ENCODE data around the gene GAS7. TPM values are rescaled to one million over a fixed set of nuclear protein-coding genes. Genes with fewer than 3 reads are reported as not detected.
A peak's percentile ranks its signal among the peaks of the same experiment; 100 is the strongest.

GAS7 gene
- total RNA-seq, 6 donors from 2014 or later = 19.9 to 87.1 (median 41.5) TPM

DNA sequence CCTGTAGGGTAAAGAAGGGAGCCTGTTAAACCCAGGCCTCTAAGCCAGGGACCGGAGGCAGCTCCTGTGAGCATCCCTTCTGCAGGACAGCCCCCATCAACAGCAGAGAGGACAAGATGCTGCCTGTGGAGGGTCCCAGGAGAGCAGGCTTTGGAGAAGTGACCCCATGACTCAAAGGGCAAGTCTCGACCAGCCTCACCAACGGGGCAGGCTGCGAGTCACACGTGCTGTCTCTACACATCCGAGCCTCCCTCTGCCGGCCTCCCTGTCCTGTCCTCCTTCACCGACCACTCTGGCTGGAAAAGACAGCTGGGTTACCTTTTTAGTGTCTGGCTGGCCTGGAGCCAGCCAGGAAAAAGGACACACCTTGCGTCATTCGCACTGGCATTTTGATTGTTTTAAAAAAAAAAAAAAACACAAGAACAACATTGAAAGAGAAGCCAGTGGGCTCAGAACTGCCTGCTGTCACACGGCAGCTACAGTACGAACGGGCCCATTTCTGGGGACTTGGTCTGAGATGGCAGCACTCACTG is 218.9 kb downstream of the GAS7 start:
- ATAC-seq (ENCODE audit: low FRiP score in 2 of 2) (no peak), DNase-seq (no peak)
- Histone ChIP-seq H3K9me3 (no peaks in the 10 kb centered on the region), H3K27me3 (no peaks in the 10 kb centered on the region), H3K4me1 (peaks cover 0 to 5% (median 2%) of the 10 kb centered on the region in 4 donors), H3K27ac (no peak overlapping the region), H3K4me3 (no peak overlapping the region), H3K36me3 (no peaks in the 10 kb centered on the region)
- TF ChIP-seq POLR2A (IDR thresholded peaks at IDR 0.05) = no peak
- TF ChIP-seq EP300 (IDR thresholded peaks at IDR 0.05) = no peak
- WGBS, 2 donors = 79 to 85% methylated on average over 12 to 13 of the region's 13 CpGs

DNA sequence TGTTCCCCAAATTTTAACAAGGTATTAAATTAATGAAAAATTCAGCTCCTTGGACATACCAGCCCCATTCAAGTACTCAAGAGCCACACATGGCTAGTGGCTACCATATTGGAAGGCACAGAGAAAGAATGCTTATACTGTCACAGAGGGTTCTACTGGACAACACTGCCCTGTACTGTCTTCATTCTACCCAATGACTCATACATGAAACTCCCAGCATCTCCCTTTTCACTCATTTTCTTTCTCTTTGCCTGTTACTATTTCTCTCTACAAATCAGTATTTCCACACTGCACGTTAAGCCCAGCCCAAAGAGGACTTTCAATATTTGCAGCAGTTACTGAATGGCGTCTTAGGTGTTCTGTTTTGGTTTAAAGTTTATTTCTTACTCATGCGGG is 221.2 kb downstream of the GAS7 start:
- no peaks in the 10 kb centered on the region for H3K9me3 ChIP-seq
- no peak overlapping the region for H3K27ac ChIP-seq
- DNase-seq = no peak
- peaks cover 0 to 12% (median 6%) of the 10 kb centered on the region in 4 donors for H3K4me1 ChIP-seq
- 65 to 77% methylated on average over 3 of the region's 3 CpGs for WGBS, 2 donors
- peak in 1 of 2 donors; percentile 24 for ATAC-seq (ENCODE audit: low FRiP score in 2 of 2)
- no peaks in the 10 kb centered on the region for H3K36me3 ChIP-seq
- no peaks in the 10 kb centered on the region for H3K27me3 ChIP-seq
- H3K4me3 ChIP-seq = no peak overlapping the region
- TF ChIP-seq POLR2A (IDR thresholded peaks at IDR 0.05) = no peak
- no peak for TF ChIP-seq POLR2AphosphoS5 (IDR thresholded peaks at IDR 0.05)
- TF ChIP-seq, protein P1, sequence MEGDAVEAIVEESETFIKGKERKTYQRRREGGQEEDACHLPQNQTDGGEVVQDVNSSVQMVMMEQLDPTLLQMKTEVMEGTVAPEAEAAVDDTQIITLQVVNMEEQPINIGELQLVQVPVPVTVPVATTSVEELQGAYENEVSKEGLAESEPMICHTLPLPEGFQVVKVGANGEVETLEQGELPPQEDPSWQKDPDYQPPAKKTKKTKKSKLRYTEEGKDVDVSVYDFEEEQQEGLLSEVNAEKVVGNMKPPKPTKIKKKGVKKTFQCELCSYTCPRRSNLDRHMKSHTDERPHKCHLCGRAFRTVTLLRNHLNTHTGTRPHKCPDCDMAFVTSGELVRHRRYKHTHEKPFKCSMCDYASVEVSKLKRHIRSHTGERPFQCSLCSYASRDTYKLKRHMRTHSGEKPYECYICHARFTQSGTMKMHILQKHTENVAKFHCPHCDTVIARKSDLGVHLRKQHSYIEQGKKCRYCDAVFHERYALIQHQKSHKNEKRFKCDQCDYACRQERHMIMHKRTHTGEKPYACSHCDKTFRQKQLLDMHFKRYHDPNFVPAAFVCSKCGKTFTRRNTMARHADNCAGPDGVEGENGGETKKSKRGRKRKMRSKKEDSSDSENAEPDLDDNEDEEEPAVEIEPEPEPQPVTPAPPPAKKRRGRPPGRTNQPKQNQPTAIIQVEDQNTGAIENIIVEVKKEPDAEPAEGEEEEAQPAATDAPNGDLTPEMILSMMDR (IDR thresholded peaks at IDR 0.05) = no peak
- no peak for TF ChIP-seq EP300 (IDR thresholded peaks at IDR 0.05)

DNA sequence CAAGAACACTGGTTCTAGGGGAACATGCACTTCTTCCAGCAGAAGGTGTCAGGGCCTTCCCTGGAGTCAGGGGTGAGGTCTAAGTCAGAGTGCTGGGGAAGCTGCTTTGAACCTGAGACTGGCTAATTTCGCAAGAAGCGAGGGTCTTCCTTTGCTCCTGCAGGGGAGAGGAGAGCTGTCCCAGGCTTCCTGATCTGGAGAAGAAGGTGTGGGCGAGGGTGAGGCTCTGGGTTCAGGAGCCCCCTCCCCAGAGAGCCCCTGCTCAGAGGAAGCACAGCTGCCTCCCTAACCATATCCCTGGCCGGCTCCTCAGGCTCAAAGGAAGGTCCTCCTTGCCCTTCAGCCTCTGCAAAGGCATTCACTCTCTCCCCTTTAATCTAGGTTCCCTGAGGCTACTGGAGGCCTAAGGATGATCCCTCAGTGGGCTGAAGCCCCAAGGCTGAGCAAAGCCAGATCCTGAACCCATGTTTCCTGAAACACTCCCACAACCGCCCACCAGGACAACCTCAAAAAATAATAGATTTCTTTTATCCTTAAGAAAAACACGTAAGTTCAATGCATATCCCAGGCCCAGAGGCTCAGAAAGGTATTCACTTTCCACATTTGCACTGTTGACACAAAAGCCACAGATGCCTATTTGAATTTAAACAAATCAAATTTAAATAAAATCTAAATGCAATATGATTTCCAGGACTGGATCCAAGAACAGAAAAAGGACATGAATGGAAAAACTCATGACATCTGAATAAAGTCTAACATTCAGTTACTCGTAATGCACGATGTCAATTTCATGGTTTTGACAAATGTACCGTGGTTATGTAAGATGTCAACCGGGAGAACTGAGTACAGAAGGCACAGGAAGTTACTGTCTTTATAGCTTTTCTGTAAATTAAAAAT is 221.9 kb downstream of the GAS7 start:
- Histone ChIP-seq H3K36me3 (no peaks in the 10 kb centered on the region), H3K27ac (peak overlapping the region in 2 of 4 donors; percentile 10 to 30), H3K9me3 (no peaks in the 10 kb centered on the region), H3K27me3 (no peaks in the 10 kb centered on the region), H3K4me3 (no peak overlapping the region), H3K4me1 (peaks cover 4 to 18% (median 12%) of the 10 kb centered on the region in 4 donors)
- DNase-seq (no peak), ATAC-seq (ENCODE audit: low FRiP score in 2 of 2) (no peak)
- TF ChIP-seq EP300 (IDR thresholded peaks at IDR 0.05) (no peak), POLR2A (IDR thresholded peaks at IDR 0.05) (no peak), POLR2AphosphoS5 (IDR thresholded peaks at IDR 0.05) (no peak)
- TF ChIP-seq, protein P1 (IDR thresholded peaks at IDR 0.05) = no peak
- WGBS, 2 donors = 77 to 81% methylated on average over 6 to 10 of the region's 10 CpGs

DNA sequence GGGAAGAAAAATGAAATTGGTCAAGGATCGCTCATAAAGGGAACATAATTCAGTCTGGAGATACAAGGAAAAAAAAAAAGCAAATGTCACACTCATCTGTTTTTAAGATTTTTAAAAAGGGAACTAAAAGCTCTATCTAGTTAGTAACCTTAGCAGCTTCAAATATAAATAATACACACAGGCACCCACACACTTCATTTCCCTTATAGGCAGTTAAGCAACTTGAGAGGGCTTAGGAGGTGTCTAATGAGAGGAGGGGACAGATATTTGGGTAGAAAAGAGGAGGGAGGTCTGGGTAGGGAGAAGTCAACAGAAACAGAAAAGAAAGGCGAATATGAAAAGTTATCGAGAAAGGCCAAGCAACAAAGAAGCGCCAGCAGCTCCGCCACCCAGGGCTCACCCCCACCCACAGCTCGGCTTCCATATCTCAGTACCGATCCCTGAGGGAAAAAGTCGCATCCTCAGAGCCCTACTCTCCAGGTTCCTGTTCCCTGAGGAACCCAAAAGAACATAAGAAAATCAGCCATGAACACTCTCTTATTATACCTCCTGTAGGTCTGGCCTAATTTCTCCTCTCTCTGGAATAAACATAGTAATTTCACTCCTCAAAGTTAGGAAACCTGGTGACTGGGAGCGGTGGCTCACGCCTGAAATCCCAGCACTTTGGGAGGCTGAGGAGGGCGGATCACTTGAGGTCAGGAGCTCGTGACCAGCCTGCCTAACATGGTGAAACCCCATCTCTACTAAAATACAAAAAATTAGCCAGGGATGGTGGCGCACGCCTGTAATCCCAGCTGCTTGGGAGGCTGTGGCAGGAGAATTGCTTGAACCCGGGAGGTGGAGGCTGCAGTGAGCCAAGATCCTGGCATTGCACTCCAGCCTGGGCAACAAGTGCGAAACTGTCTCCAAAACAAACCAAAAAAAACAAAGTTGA is 223.7 kb downstream of the GAS7 start:
- Histone ChIP-seq H3K4me1 (peaks cover 4 to 20% (median 13%) of the 10 kb centered on the region in 4 donors), H3K27me3 (no peaks in the 10 kb centered on the region), H3K9me3 (no peaks in the 10 kb centered on the region), H3K36me3 (no peaks in the 10 kb centered on the region), H3K4me3 (no peak overlapping the region), H3K27ac (peak overlapping the region; percentile 42 to 63 (median 58))
- ATAC-seq (ENCODE audit: low FRiP score in 2 of 2) (peak in 1 of 2 donors; percentile 71), DNase-seq (no peak)
- TF ChIP-seq EP300 (IDR thresholded peaks at IDR 0.05) = no peak
- TF ChIP-seq, protein P1 (IDR thresholded peaks at IDR 0.05) = no peak
- no peak for TF ChIP-seq POLR2AphosphoS5 (IDR thresholded peaks at IDR 0.05)
- TF ChIP-seq POLR2A (IDR thresholded peaks at IDR 0.05) = no peak
- WGBS, 2 donors = 82 to 86% methylated on average over 16 of the region's 16 CpGs
